ENCODE data around the gene NAA40.

The NAA40 gene

DNA sequence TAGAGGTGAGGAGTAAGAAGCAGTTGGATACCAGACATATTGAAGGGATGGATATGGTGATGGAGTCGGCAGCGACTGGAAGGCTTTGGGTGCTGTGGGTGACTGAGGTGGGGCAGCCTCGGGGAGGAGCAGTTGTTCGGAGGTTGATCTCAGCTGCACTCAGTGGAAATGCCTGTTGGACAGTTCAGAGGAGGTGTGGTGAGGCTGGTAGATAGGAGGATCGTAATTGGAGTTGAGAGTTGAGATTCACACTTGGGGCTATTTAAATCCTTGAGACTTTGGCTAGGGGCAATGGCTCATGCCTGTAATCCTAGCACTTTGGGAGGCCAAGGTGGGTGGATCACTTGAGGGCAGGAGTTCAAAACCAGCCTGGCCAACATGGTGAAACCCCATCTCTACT, 54.3 kb downstream of the NAA40 start:
- no peak for DNase-seq

DNA sequence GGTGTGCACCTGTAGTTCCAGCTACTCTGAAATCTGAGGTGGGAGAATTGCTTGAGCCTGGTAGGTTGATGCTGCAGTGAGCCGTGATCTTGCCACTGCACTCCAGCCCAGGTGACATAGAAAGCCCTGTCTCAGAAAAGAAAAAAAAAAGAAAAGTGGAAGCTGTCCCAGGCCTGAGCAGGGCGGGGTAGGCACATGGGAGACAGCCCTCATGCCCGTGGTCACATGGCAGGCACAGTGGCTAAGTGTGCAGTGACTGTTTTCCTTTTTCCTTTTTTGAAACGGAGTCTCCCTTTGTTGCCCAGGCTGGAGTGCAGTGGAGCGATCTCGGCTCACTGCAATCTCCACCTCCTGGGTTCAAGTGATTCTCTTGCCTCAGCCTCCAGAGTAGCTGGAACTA, 55.2 kb downstream of the NAA40 start:
- DNase-seq = no peak

DNA sequence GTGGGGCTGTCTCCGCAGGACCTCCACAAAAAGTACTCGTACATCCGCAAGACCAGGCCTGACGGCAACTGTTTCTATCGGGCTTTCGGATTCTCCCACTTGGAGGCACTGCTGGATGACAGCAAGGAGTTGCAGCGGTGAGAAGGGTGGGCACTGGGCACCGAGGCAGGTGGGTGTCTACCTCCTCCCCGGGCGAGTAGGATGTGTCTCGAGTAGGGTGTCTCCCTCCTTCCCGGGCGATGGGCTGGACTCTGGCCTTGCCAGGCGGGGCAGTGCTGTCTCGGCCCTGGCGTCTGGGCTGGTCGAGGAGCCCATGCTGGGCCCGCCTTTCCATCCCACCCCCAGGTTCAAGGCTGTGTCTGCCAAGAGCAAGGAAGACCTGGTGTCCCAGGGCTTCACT, 57.7 kb downstream of the NAA40 start:
- DNase-seq = no peak

DNA sequence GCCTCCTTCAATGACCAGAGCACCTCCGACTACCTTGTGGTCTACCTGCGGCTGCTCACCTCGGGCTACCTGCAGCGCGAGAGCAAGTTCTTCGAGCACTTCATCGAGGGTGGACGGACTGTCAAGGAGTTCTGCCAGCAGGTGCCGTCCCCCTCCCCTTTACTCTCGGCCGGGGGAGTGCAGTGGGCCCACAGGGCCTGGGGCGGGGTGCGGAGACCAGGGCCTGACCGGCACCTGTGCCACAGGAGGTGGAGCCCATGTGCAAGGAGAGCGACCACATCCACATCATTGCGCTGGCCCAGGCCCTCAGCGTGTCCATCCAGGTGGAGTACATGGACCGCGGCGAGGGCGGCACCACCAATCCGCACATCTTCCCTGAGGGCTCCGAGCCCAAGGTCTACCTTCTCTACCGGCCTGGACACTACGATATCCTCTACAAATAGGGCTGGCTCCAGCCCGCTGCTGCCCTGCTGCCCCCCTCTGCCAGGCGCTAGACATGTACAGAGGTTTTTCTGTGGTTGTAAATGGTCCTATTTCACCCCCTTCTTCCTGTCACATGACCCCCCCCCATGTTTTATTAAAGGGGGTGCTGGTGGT, 58.4 kb downstream of the NAA40 start:
- no peak for DNase-seq

DNA sequence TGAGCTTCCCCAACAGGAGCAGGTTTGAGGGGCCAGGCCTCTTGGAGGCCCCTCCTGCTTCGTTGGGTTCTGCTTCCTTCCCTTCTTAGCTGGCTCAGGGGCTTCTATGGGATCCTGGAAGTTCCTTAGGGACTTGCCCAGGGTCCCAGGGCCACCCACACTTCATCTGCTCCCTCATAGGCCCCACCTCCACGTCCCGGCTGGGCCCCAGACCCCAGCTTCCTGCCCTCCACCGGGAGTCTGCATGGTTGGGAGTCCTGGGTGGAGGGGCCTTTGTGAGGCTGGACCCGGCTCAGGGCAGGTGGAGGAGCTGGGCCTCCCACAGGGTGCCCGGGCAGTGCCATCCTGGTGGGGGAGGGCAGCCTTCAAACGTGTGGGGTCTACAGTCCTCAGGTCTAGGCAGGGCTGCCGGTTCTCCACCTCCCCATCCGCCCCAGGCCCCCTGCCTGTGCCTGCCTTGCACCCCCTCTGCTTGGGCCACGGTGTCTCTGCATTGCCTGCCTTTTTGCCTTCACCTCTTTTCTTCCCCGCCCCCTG, 59.1 kb downstream of the NAA40 start:
- no peak for DNase-seq

DNA sequence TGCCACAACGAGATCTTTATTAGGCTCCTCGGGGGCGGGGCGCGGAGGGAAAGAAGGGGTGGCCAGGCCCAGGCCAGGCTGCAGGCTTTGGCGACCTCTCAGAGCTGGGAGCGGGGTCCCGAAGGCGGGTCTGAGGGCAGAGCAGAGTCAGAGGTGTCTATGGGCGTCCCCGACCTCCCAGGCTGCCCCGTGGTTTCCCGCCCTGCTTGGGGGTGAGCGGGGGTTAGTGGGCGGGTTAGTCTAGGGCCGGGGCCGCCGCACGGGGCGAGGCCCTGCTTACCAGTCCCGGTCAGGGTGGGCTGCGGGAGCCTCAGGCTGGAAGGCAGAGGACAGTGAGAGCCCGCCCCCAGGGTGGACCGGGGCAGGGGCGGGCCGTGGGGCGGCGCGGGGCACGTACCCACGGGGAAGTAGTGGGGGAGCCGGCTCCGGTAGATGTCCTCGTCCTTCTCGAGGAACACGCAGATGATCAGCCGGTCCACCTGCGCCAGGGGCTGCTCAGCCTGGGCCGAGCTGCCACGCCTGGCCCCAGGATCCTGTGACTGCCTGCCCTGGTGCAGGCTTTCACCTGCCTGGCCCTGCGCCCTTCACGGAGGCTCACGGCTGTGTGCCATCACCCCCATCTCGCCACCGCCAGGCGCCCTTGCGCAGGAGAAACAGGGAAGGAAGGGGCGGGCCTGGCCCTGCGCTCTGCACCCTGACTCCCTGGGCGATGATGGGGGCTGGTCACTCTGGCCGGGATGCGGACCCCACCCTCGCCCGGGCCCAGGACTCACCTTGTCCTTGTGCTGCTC, 60.0 kb downstream of the NAA40 start:
- peak; percentile 48 for DNase-seq

DNA sequence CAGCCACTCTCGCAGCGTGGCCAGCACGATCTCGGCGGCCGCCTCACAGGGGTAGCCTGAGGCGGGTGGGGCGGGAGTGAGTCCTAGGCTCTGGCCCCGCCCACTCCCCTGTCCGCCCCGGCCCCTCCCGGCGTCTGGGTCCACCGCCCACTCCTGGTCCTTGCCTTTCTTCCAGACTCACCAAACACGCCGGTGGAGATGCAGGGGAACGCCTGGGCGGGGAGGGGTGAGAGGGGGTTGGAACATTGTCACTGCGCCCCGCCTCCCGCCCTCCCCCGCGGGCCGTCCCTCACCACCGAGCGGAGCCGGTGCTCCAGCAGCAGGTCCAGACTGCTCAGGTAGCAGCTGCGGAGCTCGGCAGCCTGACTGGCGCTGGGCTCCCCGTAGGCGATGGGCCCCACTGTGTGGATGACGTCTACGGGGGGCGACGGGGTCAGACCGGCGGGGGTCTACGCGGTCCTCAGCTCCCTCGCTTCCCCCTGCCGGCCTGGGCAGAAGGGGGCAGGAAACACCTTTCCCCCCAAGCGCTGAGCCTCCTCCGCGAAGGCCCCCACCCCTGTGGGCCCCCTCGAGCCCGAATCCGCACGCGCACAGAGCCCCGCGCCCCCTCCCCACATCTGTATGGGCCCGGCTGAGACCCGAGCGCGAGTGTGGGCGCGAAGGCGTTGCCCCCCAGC, 60.7 kb downstream of the NAA40 start:
- peak; percentile 70 for DNase-seq

DNA sequence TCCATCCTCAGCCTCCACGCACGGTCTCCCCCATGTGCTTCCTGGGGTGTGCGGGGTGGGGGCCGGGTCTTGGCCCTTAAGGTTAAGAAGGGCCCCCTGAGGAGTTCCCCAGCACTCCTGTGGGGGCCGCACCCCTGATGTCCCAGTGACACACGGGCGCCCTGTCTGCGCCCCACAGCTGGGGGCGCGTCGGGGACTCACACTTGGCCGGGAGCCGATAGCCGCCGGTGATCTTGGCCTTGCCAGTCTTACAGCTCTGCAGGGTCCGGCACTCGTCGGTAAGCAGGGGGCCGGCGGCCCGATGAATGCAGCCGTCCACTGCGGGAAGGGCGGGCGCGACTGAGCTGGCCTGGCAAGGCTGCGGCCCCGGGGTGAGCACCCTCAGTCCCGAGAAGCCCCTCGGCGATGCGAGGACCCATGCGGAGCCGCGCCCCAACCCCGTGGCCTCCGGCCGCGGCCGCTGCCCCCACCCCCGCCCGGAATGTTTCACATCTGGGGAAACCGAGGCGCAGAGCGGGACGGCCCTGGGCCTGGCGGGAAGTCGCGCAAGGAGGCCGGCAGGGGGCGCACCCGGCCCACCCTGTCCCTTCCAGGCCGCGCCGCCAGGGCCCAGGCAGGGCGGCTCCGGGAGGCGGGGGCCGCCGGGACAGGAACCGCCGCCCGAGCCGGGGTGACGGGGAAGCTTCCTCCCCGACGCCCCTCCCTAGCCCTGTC, 61.4 kb downstream of the NAA40 start:
- peak; percentile 85 for DNase-seq

DNA sequence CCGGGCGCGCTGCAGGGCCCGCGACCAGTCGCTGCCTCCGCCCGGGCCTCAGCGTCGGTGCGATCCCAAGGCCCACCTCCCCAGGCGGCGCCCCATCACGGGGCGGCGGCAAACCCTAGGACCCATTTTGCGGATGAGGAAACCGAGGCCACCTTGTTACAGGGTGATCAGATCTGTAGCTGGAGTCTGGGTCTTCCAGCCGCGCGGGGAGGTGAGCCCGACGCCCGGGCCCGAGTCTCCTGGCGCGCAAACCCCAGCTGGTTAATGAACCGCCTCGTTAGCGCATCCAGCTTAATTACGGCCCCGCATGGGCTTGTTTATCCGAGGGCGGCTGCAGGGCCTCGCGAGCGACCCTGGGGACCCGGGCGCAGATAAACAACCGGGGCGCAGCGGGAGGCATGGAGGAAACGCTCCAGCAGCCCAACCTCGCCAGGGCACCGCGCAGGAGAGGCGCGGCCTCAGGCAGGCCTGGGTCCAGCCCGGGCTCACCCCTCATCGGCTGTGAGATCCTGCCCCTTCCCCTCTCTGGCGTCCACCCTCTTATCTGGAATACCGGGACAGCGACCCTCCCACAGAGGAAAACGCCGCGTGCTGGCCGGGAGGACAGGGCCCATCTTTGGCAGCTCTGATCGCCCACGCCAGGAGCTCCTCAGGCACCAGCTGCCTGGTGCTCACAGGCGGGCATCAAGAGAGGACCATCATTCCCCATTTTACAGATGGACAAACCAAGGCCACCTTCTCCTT, 62.1 kb downstream of the NAA40 start:
- no peak for DNase-seq

DNA sequence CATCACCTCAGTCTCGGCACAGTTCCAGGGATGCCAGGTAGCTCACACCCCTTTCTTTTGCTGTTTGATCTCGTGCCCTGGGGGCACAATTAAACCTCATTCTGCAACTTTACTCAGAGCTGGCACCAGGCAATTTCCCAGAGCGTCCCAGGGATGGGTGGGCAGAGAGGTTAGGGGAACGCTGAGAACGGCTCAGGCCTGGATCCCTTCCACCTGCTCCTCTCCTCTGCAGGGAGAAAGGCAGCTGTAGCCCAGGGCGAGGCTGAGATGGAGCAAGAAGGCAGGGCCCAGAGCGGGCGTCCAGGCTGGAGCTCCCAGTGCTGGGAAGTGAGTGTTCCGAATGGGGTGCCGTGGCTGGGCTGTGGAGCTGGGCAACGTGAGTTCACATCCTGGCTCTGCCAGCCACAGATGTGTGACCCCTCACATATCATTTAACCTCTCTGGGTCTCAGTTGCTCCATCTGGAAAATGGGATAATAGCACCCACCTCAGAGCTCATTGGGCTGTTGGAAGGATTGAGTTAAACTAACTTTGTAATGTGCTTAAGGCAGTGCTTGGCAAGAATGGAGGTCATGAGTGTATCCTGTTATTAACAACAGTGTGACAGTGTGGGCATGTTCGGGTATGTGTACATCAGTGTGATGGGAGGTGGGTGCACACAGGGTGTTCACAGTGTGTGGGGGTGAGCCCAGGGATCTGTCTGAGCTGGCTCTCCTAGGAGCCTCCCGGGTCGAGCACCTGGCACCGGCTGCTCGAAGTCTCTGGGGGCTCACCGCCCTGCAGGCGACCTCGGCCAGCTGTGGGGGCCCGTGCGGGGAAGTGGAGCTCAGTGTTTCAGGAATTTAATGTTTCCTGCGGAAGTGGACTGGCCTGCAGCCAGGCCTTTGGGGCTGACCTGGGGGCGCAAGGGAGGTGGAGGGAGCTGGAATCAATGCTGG, 63.0 kb downstream of the NAA40 start:
- DNase-seq = peak; percentile 87

DNA sequence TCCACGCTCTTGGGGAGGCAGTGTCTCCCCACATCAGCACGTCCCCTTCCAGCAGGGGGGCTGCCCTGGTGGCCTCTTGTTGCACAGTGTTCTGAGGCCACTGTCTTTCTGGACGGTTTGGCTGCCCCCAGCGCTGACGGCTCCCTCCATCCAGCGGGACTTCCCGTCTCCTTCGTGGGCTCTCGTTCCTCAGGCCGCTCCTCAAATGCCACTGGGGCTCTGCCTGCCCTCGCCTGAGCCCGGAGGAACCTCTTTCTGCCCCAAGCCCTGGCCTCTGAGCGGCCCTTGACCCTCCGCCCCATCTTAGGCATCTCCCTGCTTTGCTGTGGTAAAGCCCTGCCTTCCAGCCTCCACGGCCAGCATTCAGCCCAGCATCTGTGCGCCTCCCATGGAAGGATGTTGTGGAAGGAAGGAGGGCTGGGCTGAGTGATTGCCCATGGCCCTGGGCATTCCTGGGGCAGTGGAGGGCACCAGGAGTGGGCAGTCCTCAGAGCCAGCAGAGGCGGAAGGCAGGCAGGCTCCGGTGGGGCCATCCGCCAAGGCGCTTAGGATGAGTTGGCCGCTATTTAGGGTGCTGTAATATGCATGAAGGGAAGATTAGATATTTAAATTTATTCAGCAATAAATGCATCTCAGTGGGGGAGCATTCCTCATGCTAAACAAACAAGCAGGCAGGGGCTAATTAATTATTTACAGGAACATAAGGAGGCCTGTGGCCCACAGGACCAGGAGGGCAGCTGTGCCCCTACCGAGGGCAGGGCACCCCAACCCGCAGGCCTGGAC, 65.2 kb downstream of the NAA40 start:
- DNase-seq = no peak

DNA sequence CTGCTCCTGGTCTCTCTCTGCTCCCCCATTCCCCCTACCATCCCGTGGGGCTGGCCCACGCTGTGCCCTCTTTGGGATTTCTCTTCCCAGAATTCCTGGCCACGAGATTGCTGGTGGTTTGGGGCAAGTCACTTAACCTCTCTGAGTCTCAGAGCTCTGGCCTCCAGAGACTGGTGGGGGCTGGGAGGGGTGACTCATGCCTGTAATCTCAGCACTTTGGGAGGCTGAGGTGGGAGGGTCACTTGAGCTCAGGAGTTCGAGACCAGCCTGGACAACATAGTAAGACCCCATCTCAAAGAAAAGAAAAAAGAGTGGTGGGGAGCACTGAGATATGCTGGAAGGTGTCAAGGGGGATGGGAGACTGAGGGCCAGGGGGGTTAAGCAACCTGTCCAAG, 65.8 kb downstream of the NAA40 start:
- no peak for DNase-seq

DNA sequence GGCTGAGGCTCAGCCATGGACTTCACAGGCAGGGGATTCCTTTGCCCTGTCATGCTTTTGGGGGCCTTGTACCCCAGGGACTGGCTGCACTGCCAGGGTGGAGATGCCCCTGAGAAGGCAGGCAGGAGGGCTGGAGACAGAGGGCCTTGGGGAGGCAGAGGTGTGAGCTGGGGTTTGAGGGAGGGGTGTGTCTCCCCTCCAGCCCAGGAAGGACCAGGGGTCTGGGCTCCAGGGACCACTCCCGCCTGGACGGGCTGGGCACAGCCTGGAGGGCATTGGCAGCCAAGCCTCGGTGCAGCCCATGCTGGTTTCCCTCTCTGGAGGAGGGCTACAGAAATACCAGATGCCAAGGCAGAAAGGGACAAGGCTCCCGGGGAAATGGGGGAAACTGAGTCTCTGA, 66.9 kb downstream of the NAA40 start:
- DNase-seq = no peak

DNA sequence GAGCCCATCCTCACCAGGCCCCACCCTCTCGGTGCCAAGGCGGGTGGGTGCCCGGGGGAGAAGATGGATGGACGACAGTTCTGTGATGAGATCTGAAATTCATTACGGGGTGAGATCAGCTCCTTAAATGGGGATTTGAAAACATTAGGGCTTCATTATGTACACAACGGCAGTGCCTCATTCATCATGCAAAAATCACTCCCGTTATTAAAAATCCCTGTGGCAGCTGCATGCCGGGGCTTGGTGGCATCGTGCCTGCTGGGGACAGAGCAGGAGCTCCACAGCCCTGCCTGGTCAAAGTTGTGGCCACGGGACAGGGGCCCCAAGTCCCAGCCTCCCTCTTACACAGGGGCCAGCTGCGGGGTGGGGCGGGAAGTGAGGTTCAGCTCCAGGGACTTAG, 67.6 kb downstream of the NAA40 start:
- DNase-seq = no peak

All from femur (tissue), 1 donor.